C4-2B (cell line): Measurements from ENCODE around the gene XAF1.

Source experiments
- CTCF ChIP-seq: fragments of 450-650 bp; conservative IDR thresholded peaks from 2 replicates; pipeline ENCODE4 v1.5.1; 2017; ENCODE audit warnings: mild to moderate bottlenecking
- ZFX ChIP-seq: fragments of 450-650 bp; IDR thresholded peaks from 2 replicates; pipeline ENCODE4 v1.6.1; 2017

GRCh38 chr17:6710317-6710716 is 45.5 kb upstream of the XAF1 start:
- TF ChIP-seq CTCF (no peak), ZFX (no peak)
